Hepatocyte (in vitro differentiated cells): ENCODE measurements around the gene PDGFD.

Source experiments
- CTCF ChIP-seq: fragments of 200-600 bp; sonication (generic); IDR thresholded peaks from 2 replicates; pipeline ENCODE4 v1.5.1; 2016; ENCODE audit warnings: antibody characterized with exemption, mild to moderate bottlenecking; ENCODE audit not compliant: poor library complexity
- EZH2 ChIP-seq: fragments of 200-600 bp; sonication (generic); IDR thresholded peaks from 2 replicates; pipeline ENCODE4 v1.6.1; 2016; ENCODE audit warnings: antibody characterized with exemption, mild to moderate bottlenecking, borderline replicate concordance
- EZH2phosphoT487 ChIP-seq: fragments of 200-600 bp; sonication (generic); IDR thresholded peaks from one replicate; pipeline ENCODE4 v1.6.1; 2018; ENCODE audit warnings: antibody characterized with exemption, mild to moderate bottlenecking, low read depth, moderate library complexity; ENCODE audit not compliant: unreplicated experiment, severe bottlenecking

- no peak for TF ChIP-seq CTCF
- TF ChIP-seq EZH2, result no peak
- no peak for TF ChIP-seq EZH2phosphoT487
Measured at GRCh38 chr11:104055596-104055995, 108.4 kb downstream of the PDGFD start.
